Measurements from ENCODE around the gene TPRX2. TPM values are rescaled to one million over a fixed set of nuclear protein-coding genes. Genes with fewer than 3 reads are reported as not detected.

Gene TPRX2
- total and polyA plus RNA-seq, 2 experiments from 2014 or later, result not detected

- Histone ChIP-seq H3K36me3 (ENCODE audit: insufficient read depth) (no peaks in the 10 kb centered on the region), H3K9me2 (ENCODE audit: insufficient read depth) (no peaks in the 10 kb centered on the region), H3F3A (replicated peaks; ENCODE audit: low read depth) (no peaks in the 10 kb centered on the region), H4K20me1 (replicated peaks; ENCODE audit: insufficient read depth) (no peaks in the 10 kb centered on the region), H3K27ac (ENCODE audit: low read depth) (no peak overlapping the region), H3K79me2 (replicated peaks; ENCODE audit: insufficient read depth) (no peaks in the 10 kb centered on the region), H3K27me3 (ENCODE audit: insufficient read depth) (no peaks in the 10 kb centered on the region), H3K4me2 (no peak overlapping the region), H3K4me1 (ENCODE audit: insufficient read depth) (no peaks in the 10 kb centered on the region), H3K4me3 (no peak overlapping the region), H2AFZ (no peak overlapping the region)
- ATAC-seq (no peak), DNase-seq (ENCODE audit: low spot score) (no peak)
- H3K36me3 Mint-ChIP-seq (ENCODE audit: low read depth), result peaks cover 16% of the 10 kb centered on the region
- H3K9me3 Mint-ChIP-seq, result peaks cover 26% of the 10 kb centered on the region
- H3K27ac Mint-ChIP-seq, result peak overlapping the region; percentile 36; the same call in 1 of the 2 replicates
- no peaks in the 10 kb centered on the region for H3K4me1 Mint-ChIP-seq
- H3K4me3 Mint-ChIP-seq, result no peak overlapping the region
- H3K27me3 Mint-ChIP-seq (ENCODE audit: insufficient read depth, low read depth, poor library complexity), result peaks cover 3% of the 10 kb centered on the region
- no peak for TF ChIP-seq ZNF462 (CRISPR knock-in tag; IDR thresholded peaks at IDR 0.05)
- TF ChIP-seq, protein P1, sequence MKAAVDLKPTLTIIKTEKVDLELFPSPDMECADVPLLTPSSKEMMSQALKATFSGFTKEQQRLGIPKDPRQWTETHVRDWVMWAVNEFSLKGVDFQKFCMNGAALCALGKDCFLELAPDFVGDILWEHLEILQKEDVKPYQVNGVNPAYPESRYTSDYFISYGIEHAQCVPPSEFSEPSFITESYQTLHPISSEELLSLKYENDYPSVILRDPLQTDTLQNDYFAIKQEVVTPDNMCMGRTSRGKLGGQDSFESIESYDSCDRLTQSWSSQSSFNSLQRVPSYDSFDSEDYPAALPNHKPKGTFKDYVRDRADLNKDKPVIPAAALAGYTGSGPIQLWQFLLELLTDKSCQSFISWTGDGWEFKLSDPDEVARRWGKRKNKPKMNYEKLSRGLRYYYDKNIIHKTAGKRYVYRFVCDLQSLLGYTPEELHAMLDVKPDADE (IDR thresholded peaks at IDR 0.05), result no peak
- no peak for TF ChIP-seq POLR2AphosphoS5 (IDR thresholded peaks at IDR 0.05; ENCODE audit: low read depth)
- TF ChIP-seq STAT1 (IDR thresholded peaks at IDR 0.05; ENCODE audit: unreplicated experiment), result no peak
- TF ChIP-seq, protein P2, sequence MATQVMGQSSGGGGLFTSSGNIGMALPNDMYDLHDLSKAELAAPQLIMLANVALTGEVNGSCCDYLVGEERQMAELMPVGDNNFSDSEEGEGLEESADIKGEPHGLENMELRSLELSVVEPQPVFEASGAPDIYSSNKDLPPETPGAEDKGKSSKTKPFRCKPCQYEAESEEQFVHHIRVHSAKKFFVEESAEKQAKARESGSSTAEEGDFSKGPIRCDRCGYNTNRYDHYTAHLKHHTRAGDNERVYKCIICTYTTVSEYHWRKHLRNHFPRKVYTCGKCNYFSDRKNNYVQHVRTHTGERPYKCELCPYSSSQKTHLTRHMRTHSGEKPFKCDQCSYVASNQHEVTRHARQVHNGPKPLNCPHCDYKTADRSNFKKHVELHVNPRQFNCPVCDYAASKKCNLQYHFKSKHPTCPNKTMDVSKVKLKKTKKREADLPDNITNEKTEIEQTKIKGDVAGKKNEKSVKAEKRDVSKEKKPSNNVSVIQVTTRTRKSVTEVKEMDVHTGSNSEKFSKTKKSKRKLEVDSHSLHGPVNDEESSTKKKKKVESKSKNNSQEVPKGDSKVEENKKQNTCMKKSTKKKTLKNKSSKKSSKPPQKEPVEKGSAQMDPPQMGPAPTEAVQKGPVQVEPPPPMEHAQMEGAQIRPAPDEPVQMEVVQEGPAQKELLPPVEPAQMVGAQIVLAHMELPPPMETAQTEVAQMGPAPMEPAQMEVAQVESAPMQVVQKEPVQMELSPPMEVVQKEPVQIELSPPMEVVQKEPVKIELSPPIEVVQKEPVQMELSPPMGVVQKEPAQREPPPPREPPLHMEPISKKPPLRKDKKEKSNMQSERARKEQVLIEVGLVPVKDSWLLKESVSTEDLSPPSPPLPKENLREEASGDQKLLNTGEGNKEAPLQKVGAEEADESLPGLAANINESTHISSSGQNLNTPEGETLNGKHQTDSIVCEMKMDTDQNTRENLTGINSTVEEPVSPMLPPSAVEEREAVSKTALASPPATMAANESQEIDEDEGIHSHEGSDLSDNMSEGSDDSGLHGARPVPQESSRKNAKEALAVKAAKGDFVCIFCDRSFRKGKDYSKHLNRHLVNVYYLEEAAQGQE (IDR thresholded peaks at IDR 0.05; ENCODE audit: unreplicated experiment), result no peak
- no peak for TF ChIP-seq CTCF (conservative IDR thresholded peaks at IDR 0.05; ENCODE audit: low read depth in 2 of 2)
These were observed 36.2 kb downstream of the TPRX2 start for GRCh38 chr19:47895165-47895782.

Data from GM23338 (cell line).